ENCODE measurements around the gene HECW1. TPM values are rescaled to one million over a fixed set of nuclear protein-coding genes. Genes with fewer than 3 reads are reported as not detected.

The HECW1 gene
- total and polyA plus RNA-seq, 2 of the 8 experiments (the other 6 are each of a cell fraction or from before 2014, with no cell fraction given), result 2.9 to 12.7 TPM

DNA sequence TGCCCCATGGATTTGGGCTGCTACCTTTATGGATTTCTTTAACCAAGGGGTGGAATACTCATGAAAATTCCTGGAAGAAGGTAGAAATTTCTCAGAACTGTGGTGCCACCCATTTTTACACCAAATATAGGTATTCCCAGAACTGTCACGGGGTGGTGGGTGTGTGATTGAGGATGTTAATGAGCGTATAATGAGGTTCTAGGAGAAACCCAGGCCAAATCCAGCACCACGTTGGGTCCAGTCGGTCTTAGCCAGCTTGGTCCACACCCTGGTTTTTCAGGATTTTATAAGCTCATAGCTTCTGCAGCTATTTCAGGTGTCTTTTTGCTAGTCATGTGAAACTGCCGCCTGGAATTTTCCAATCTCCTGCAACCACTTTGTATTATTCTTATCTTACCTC lies 83.3 kb downstream of the HECW1 start:
- no peak overlapping the region; the same call in 1 of the 2 replicates for H2BK20ac ChIP-seq (ENCODE audit: low read length)
- POLR2A ChIA-PET (ENCODE audit: partially characterized antibody), result no interaction called here
- CTCF ChIA-PET (ENCODE audit: partially characterized antibody), result interaction anchor here (0.8 to 1.8 kb wide), 2 partner anchors 14 to 16 kb away, joined by 3 to 5 read pairs; no protein-coding TSS in a partner anchor

More for the DNA sequence above, 83.3 kb downstream of the HECW1 start:
- Histone ChIP-seq H3K9me3 (ENCODE audit: insufficient read depth in 2 of 2, low read depth in 1 of 2, low read length in 1 of 2) (no peaks in the 10 kb centered on the region), H2AK5ac (ENCODE audit: low read depth, low read length) (no peak overlapping the region), H4K5ac (ENCODE audit: insufficient read length, low read depth, low read length) (no peak overlapping the region), H4K20me1 (replicated peaks in 1 of 2; ENCODE audit: control insufficient read depth in 1 of 2, insufficient read depth in 2 of 2, low read length in 2 of 2) (peaks cover 0 to 4% of the 10 kb centered on the region in 2 experiments), H3K4ac (replicated peaks; ENCODE audit: insufficient read length, low read depth, low read length) (no peak overlapping the region), H3K9ac (replicated peaks in 1 of 4; ENCODE audit: extremely low read depth in 1 of 4, low read depth in 3 of 4, low read length in 3 of 4) (no peak overlapping the region), H4K91ac (replicated peaks; ENCODE audit: insufficient read length, low read length) (peak overlapping the region; percentile 70), H2BK12ac (ENCODE audit: low read depth, low read length) (peak overlapping the region; percentile 51), H3K4me2 (ENCODE audit: insufficient read depth in 1 of 2, low read depth in 2 of 2, low read length in 2 of 2) (no peak overlapping the region), H3K36me3 (ENCODE audit: control insufficient read depth in 2 of 4, insufficient read depth in 4 of 4, low read length in 3 of 4) (no peaks in the 10 kb centered on the region), H3K4me1 (replicated peaks in 1 of 4; ENCODE audit: control insufficient read depth in 3 of 4, insufficient read depth in 4 of 4, low read length in 3 of 4) (peaks cover 7 to 32% (median 21%) of the 10 kb centered on the region in 4 experiments), H2BK15ac (ENCODE audit: low read length) (no peak overlapping the region), H3K14ac (ENCODE audit: insufficient read length) (no peak overlapping the region), H3K23ac (ENCODE audit: insufficient read length) (no peak overlapping the region), H3K27me3 (replicated peaks in 1 of 4; ENCODE audit: control insufficient read depth in 3 of 4, extremely low read depth in 1 of 4, insufficient read depth in 3 of 4, low read length in 3 of 4) (no peaks in the 10 kb centered on the region), H2BK120ac (replicated peaks; ENCODE audit: low read depth, low read length) (no peak overlapping the region), H2AFZ (ENCODE audit: low read length) (no peak overlapping the region), H3K79me1 (ENCODE audit: low read depth, low read length) (no peaks in the 10 kb centered on the region), H4K8ac (ENCODE audit: extremely low read depth, insufficient read depth, low read length) (no peak overlapping the region), H2BK5ac (ENCODE audit: low read depth, low read length) (no peak overlapping the region), H3K23me2 (ENCODE audit: low read depth, low read length) (peaks cover 8% of the 10 kb centered on the region; the same call in 1 of the 2 replicates), H3K27ac (ENCODE audit: low read depth, low read length) (no peak overlapping the region), H3K56ac (replicated peaks; ENCODE audit: insufficient read length, low read depth, low read length) (no peak overlapping the region), H3K4me3 (ENCODE audit: extremely low read depth in 1 of 4, insufficient read depth in 2 of 4, low read depth in 3 of 4, low read length in 4 of 4) (no peak overlapping the region), H3K18ac (ENCODE audit: extremely low read depth, low read length) (no peak overlapping the region), H3K79me2 (ENCODE audit: control insufficient read depth in 1 of 2, insufficient read depth in 2 of 2, low read length in 2 of 2) (no peaks in the 10 kb centered on the region)
- no peak for DNase-seq (ENCODE audit: low read depth in 1 of 2, low spot score in 2 of 2)
- TF ChIP-seq SIX5 (IDR thresholded peaks at IDR 0.05; ENCODE audit: low read depth, low read length) (no peak), SIRT6 (IDR thresholded peaks at IDR 0.05; ENCODE audit: low read length) (no peak)
- WGBS, 2 experiments (ENCODE audit: extremely low coverage in 1 of 2, insufficient coverage in 1 of 2, insufficient read length in 1 of 2, insufficient replicate concordance in 2 of 2, low coverage in 1 of 2, low lambda C conversion rate in 2 of 2, missing lambda C conversion rate in 1 of 2), result 93% methylated on average over 5 of the region's 5 CpGs; no CpG with 5 or more reads in 1 of the 2 experiments
- FAIRE-seq, result no peak

Measured in H1 (cell line).